Stimulated activated CD4-positive, alpha-beta T cell treated with anti-CD3 and anti-CD28 coated beads, TNF-alpha, amount 100 ng/mL, for 24 hours (primary cell): Measurements from ENCODE around the gene ZNF470.

Experiments used
- DNase-seq, 3 experiments: peaks; one replicate each; pipeline ENCODE4 v3.0.0-alpha.2; 2020; ENCODE audit warnings: low read depth in 3 of 3

Gene ZNF470

GRCh38 chr19:56567274-56568120 is at the start of gene ZNF470:
Gene ZNF470, plus strand, starts transcription at chr19:56567468. Its CDS starts 2,844 bp downstream, at chr19:56570312.
- DNase-seq, result peak; percentile 82 to 88 (median 83)

GRCh38 chr19:56525214-56525860 is 41.9 kb upstream of the ZNF470 start:
- no peak for DNase-seq

- DNase-seq, result no peak
These were observed 29.8 kb upstream of the ZNF470 start for GRCh38 chr19:56537442-56537841.

- DNase-seq, result peak; percentile 74 to 85 (median 82)
These were observed 29.0 kb upstream of the ZNF470 start for GRCh38 chr19:56538254-56538760.

- peak in 1 of 3 experiments; percentile 69 for DNase-seq
These were observed 28.5 kb upstream of the ZNF470 start, which contains the start of gene ZFP28 for GRCh38 chr19:56538761-56539263. Gene ZFP28, plus strand, starts transcription at chr19:56538948. Its CDS starts 71 bp downstream, at chr19:56539019.

- no peak for DNase-seq
These were observed 23.5 kb upstream of the ZNF470 start for GRCh38 chr19:56543776-56544175.

GRCh38 chr19:56547535-56547934 is 19.7 kb upstream of the ZNF470 start:
- no peak for DNase-seq

GRCh38 chr19:56554272-56554869 is 12.9 kb upstream of the ZNF470 start:
- no peak for DNase-seq

- no peak for DNase-seq
These were observed 4.5 kb upstream of the ZNF470 start for GRCh38 chr19:56562766-56563165.

- peak in 2 of 3 experiments; percentile 6 to 48 for DNase-seq
These were observed 379 bp upstream of the ZNF470 start for GRCh38 chr19:56566904-56567273.

GRCh38 chr19:56572589-56572988 is 5.3 kb downstream of the ZNF470 start:
- no peak for DNase-seq

- DNase-seq, result no peak
These were observed 6.6 kb downstream of the ZNF470 start for GRCh38 chr19:56573914-56574313.

GRCh38 chr19:56577719-56578602 is 10.7 kb downstream of the ZNF470 start:
- no peak for DNase-seq

GRCh38 chr19:56594446-56594782 is 27.1 kb downstream of the ZNF470 start:
- no peak for DNase-seq

- peak; percentile 84 to 89 (median 85) for DNase-seq
These were observed 27.7 kb downstream of the ZNF470 start, which contains the start of gene ZNF71 for GRCh38 chr19:56594783-56595547. Gene ZNF71, plus strand, starts transcription at chr19:56595302. Its CDS starts 6,257 bp downstream, at chr19:56601559.

- no peak for DNase-seq
These were observed 28.3 kb downstream of the ZNF470 start for GRCh38 chr19:56595548-56595899.

- no peak for DNase-seq
These were observed 29.4 kb downstream of the ZNF470 start for GRCh38 chr19:56596676-56597075.

- no peak for DNase-seq
These were observed 30.4 kb downstream of the ZNF470 start for GRCh38 chr19:56597696-56598095.

- DNase-seq, result no peak
These were observed 34.1 kb downstream of the ZNF470 start for GRCh38 chr19:56601375-56601774.

- DNase-seq, result no peak
These were observed 36.6 kb downstream of the ZNF470 start for GRCh38 chr19:56603829-56604228.
